Right lobe of liver (tissue), 4 donors: ENCODE results near the gene CDC14A.

ENCODE experiments used
- POLR2A ChIP-seq: fragments of 450-650 bp; IDR thresholded peaks from one replicate; pipeline ENCODE4 v1.6.1; 2017; ENCODE audit warnings: antibody characterized with exemption, mild to moderate bottlenecking
- TF ChIP-seq, protein P1 (sequence below), 4 donors: fragments of 200-600 bp in 3 of 4; fragments of 450-650 bp in 1 of 4; IDR thresholded peaks; one replicate each; pipeline versions ENCODE4 v1.5.1 to v1.8.0; 2016 to 2022; ENCODE audit warnings: antibody characterized with exemption in 4 of 4, mild to moderate bottlenecking in 2 of 4
- donor health status: DM: no; HTN: no; CAD: no.
- donor health status: DM: no; HTN: no; CAD: no.
- donor health status: DM: no; HTN: yes; CAD: no.

DNA sequence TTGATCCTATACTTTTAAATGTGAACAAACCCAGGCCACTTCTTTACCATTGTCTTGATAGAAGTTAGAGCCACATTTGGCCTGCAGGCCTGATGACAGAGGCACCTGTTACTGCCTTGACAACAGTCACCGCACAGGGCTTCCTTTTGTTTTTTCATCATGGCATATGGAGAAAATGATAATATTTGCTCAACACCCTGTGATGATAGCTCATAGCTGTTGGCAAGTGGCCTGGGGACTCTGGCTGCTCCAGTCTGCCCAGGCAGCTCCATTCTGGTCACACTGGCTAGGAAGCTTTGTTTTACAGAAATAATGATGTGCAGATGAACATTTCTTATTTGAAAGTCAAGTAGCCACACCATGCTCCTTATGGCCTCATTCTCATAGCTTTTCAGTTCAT is 96.1 kb downstream of the CDC14A start:
- TF ChIP-seq, protein P1, sequence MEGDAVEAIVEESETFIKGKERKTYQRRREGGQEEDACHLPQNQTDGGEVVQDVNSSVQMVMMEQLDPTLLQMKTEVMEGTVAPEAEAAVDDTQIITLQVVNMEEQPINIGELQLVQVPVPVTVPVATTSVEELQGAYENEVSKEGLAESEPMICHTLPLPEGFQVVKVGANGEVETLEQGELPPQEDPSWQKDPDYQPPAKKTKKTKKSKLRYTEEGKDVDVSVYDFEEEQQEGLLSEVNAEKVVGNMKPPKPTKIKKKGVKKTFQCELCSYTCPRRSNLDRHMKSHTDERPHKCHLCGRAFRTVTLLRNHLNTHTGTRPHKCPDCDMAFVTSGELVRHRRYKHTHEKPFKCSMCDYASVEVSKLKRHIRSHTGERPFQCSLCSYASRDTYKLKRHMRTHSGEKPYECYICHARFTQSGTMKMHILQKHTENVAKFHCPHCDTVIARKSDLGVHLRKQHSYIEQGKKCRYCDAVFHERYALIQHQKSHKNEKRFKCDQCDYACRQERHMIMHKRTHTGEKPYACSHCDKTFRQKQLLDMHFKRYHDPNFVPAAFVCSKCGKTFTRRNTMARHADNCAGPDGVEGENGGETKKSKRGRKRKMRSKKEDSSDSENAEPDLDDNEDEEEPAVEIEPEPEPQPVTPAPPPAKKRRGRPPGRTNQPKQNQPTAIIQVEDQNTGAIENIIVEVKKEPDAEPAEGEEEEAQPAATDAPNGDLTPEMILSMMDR (IDR thresholded peaks at IDR 0.05) = no peak
- no peak for TF ChIP-seq POLR2A
